ENCODE results near the gene SLC6A12. TPM values are rescaled to one million over a fixed set of nuclear protein-coding genes. Genes with fewer than 3 reads are reported as not detected.
"Not testable (repeated sequence)": the region's sequence is repeated elsewhere in the genome, so short reads cannot be mapped to it uniquely, and the experiment has no call there.

SLC6A12 gene
- total RNA-seq, 1 donor from 2014 or later, result 0.64 TPM

DNA sequence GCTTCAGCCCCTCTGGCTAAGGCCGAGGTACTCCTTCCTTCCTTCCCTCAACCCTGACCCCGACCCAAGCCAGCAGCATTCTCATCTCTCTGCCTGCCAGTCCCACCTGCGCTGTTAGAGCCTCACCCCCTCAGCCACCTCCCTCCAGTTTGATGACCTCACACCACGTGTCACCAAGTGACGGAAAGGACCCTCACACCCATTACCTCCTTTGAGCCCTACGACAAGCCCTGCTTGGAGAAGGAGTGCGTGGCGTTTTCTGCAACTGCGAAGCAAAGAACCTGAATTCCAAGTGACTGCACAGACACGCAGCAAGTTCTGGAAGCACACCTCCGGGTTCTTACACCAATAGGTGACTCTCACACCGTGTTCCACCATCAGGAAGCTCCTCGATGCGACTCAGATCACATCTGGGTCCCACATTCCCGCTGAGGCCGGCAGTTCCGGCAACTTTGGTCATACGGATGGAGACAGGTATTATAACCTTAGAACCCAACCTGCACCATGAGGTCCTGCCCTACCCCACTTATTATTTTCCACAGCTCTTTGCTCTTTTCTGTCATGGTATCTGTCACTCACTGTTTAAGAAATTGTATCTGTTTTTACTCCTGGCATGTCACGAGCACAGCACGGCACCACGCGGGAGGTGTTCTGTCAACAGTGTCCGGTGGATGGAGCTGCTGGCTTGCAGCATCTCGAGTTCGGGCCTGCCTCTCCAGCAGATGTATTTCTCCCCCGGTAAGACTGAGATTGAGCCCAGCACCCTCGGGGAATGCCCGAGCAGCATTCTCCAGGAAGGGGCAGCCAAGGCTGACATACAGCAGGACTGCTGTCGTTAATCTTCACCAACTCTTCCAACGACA is 5.0 kb upstream of the SLC6A12 start:
- Mint-ChIP-seq H3K9me3 (ENCODE audit: unreplicated experiment) (peaks cover 10% of the 10 kb centered on the region), H3K27me3 (ENCODE audit: unreplicated experiment) (peaks cover 5% of the 10 kb centered on the region), H3K4me1 (ENCODE audit: low read depth, unreplicated experiment) (peaks cover 9% of the 10 kb centered on the region), H3K27ac (ENCODE audit: unreplicated experiment) (no peak overlapping the region), H3K4me3 (ENCODE audit: unreplicated experiment) (no peak overlapping the region), H3K36me3 (ENCODE audit: unreplicated experiment) (peaks cover 4% of the 10 kb centered on the region)
- DNase-seq, result no peak
- no peak for TF ChIP-seq CTCF (IDR thresholded peaks at IDR 0.05; ENCODE audit: partially characterized antibody, unreplicated experiment)

DNA sequence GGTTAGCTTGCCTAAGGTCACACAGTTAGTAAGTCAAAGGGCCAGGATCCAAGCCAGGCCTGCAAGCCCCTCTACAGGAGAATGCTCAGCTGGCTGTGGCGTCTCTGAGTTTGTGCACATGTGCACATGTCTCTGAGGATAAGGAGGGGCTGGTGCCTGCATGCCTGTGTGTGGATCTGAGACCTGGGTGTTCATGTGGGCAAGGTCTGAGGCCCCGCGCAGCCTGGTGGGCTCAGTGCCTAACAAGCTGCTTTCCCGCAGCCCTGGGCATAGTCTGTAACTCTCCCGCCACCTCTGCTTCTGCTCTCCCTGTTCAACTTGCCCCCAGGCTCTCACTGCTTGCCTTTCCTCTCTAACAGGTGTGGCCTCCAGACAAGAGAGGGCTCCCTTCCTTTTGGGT is 4.3 kb upstream of the SLC6A12 start:
- TF ChIP-seq CTCF (IDR thresholded peaks at IDR 0.05; ENCODE audit: partially characterized antibody, unreplicated experiment), result no peak
- Mint-ChIP-seq H3K36me3 (ENCODE audit: unreplicated experiment) (peaks cover 4% of the 10 kb centered on the region), H3K4me3 (ENCODE audit: unreplicated experiment) (no peak overlapping the region), H3K4me1 (ENCODE audit: low read depth, unreplicated experiment) (peaks cover 15% of the 10 kb centered on the region), H3K27me3 (ENCODE audit: unreplicated experiment) (peaks cover 7% of the 10 kb centered on the region), H3K9me3 (ENCODE audit: unreplicated experiment) (peaks cover 12% of the 10 kb centered on the region), H3K27ac (ENCODE audit: unreplicated experiment) (no peak overlapping the region)
- DNase-seq, result no peak

DNA sequence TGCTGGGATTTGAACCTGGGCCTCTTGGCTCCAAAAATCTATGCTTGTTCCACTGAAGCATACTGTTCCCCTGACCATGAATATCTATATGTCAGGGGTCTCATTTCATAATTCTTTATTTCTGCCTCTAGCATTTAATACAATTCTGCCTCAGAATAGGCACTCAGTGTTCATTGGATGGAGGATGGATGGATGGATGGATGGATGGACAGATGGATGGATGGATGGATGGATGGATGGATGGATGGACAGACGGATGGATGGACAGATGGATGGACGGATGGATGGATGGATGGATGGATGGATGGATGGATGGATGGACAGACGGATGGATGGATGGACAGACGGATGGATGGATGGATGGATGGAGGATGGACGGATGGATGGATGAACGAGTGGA is 3.1 kb upstream of the SLC6A12 start:
- not testable (repeated sequence) for H3K27ac Mint-ChIP-seq (ENCODE audit: unreplicated experiment); H3K27me3 Mint-ChIP-seq (ENCODE audit: unreplicated experiment); DNase-seq; H3K36me3 Mint-ChIP-seq (ENCODE audit: unreplicated experiment)
- H3K9me3 Mint-ChIP-seq (ENCODE audit: unreplicated experiment), result peaks cover 11% of the 10 kb centered on the region
- H3K4me3 Mint-ChIP-seq (ENCODE audit: unreplicated experiment), result peak overlapping the region; percentile 14
- peaks cover 20% of the 10 kb centered on the region for H3K4me1 Mint-ChIP-seq (ENCODE audit: low read depth, unreplicated experiment)

DNA sequence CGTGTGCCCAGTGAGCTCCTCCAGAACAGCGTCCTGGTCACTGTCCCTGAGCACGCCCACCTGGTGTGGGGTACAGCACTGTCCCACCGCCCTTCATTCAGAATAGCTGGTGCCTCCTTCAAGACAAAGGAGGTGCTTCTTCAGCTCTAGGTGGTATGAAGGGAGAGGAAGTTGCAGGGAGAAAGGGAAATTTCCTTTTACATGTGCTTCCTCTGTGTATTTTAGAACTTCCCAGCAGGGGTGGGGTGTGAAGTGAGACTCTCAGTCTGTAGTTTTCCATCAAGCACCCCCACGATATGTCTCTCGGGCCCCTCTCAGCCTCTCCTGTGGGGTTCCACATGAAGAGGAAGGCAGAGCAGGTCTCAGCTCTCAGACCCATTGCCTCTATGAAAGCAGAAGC is 1.2 kb upstream of the SLC6A12 start:
- Mint-ChIP-seq H3K27me3 (ENCODE audit: unreplicated experiment) (peaks cover 12% of the 10 kb centered on the region), H3K9me3 (ENCODE audit: unreplicated experiment) (peaks cover 9% of the 10 kb centered on the region), H3K4me1 (ENCODE audit: low read depth, unreplicated experiment) (peaks cover 25% of the 10 kb centered on the region), H3K36me3 (ENCODE audit: unreplicated experiment) (peaks cover 4% of the 10 kb centered on the region), H3K4me3 (ENCODE audit: unreplicated experiment) (no peak overlapping the region), H3K27ac (ENCODE audit: unreplicated experiment) (no peak overlapping the region)
- no peak for DNase-seq
- no peak for TF ChIP-seq CTCF (IDR thresholded peaks at IDR 0.05; ENCODE audit: partially characterized antibody, unreplicated experiment)

DNA sequence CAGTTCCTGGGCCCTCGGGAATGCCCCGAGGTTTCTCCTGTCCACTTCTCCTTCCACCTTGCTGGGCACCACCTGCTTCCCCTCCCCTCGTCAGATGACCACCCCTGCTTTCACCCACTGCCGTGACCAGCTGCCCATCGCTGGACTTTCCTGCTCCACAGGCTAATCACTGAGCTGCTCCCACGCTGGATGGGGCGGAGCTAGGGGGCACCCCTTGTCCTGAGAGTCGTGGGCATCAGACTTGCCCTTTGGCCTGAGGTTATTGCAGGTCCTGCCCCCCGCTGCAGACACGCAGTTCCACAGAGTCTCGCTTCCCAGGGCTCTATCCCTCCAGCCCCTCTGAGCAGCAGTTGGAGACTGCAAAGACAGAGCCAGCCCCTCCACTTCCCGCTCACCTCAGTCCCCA is 427 bp downstream of the SLC6A12 start:
- H3K4me3 Mint-ChIP-seq (ENCODE audit: unreplicated experiment), result no peak overlapping the region
- H3K27me3 Mint-ChIP-seq (ENCODE audit: unreplicated experiment), result peaks cover 12% of the 10 kb centered on the region
- H3K9me3 Mint-ChIP-seq (ENCODE audit: unreplicated experiment), result peaks cover 14% of the 10 kb centered on the region
- TF ChIP-seq CTCF (IDR thresholded peaks at IDR 0.05; ENCODE audit: partially characterized antibody, unreplicated experiment), result no peak
- no peak overlapping the region for H3K27ac Mint-ChIP-seq (ENCODE audit: unreplicated experiment)
- DNase-seq, result no peak
- peaks cover 19% of the 10 kb centered on the region for H3K4me1 Mint-ChIP-seq (ENCODE audit: low read depth, unreplicated experiment)
- H3K36me3 Mint-ChIP-seq (ENCODE audit: unreplicated experiment), result peaks cover 8% of the 10 kb centered on the region

Measured in glutamatergic neuron (in vitro differentiated cells).